ENCODE results near the gene ACACA. TPM values are rescaled to one million over a fixed set of nuclear protein-coding genes. Genes with fewer than 3 reads are reported as not detected.

The ACACA gene
- polyA plus RNA-seq, 4 donors = 7.0 to 30.0 (median 16.6) TPM

GRCh38 chr17:37177254-37177870, 229.3 kb downstream of the ACACA start:
- H3K27me3 ChIP-seq (ENCODE audit: control insufficient read depth in 3 of 3, insufficient read depth in 3 of 3, low read length in 3 of 3) = no peaks in the 10 kb centered on the region
- H3K36me3 ChIP-seq (ENCODE audit: control insufficient read depth in 3 of 3, insufficient read depth in 2 of 3, low read depth in 1 of 3, low read length in 3 of 3) = peaks cover 3 to 9% (median 6%) of the 10 kb centered on the region in 3 donors
- DNase-seq = no peak
- H3K4me3 ChIP-seq (ENCODE audit: low read depth in 1 of 3, low read length in 3 of 3) = no peak overlapping the region
- no peaks in the 10 kb centered on the region for H3K9me3 ChIP-seq (ENCODE audit: control insufficient read depth in 2 of 2, insufficient read depth in 1 of 2, low read depth in 1 of 2, low read length in 1 of 2)
- no peaks in the 10 kb centered on the region for H3K4me1 ChIP-seq (ENCODE audit: control insufficient read depth in 3 of 3, insufficient read depth in 2 of 3, low read depth in 1 of 3, low read length in 2 of 3)
- no peak for FAIRE-seq
- H3K27ac ChIP-seq (ENCODE audit: low read depth in 1 of 3, low read length in 2 of 3) = no peak overlapping the region
- 67 to 70% (median 67%) methylated on average over 5 of the region's 5 CpGs for WGBS, 3 donors

- Histone ChIP-seq H3K36me3 (ENCODE audit: control insufficient read depth in 3 of 3, insufficient read depth in 2 of 3, low read depth in 1 of 3, low read length in 3 of 3) (peaks cover 3 to 9% (median 6%) of the 10 kb centered on the region in 3 donors), H3K27ac (ENCODE audit: low read depth in 1 of 3, low read length in 2 of 3) (no peak overlapping the region), H3K27me3 (ENCODE audit: control insufficient read depth in 3 of 3, insufficient read depth in 3 of 3, low read length in 3 of 3) (no peaks in the 10 kb centered on the region), H3K4me1 (ENCODE audit: control insufficient read depth in 3 of 3, insufficient read depth in 2 of 3, low read depth in 1 of 3, low read length in 2 of 3) (no peaks in the 10 kb centered on the region), H3K9me3 (ENCODE audit: control insufficient read depth in 2 of 2, insufficient read depth in 1 of 2, low read depth in 1 of 2, low read length in 1 of 2) (no peaks in the 10 kb centered on the region), H3K4me3 (ENCODE audit: low read depth in 1 of 3, low read length in 3 of 3) (no peak overlapping the region)
- FAIRE-seq (no peak), DNase-seq (no peak)
Observed at GRCh38 chr17:37176723-37177122, 229.9 kb downstream of the ACACA start.

GRCh38 chr17:37174205-37174604, 232.4 kb downstream of the ACACA start:
- no peak overlapping the region for H3K27ac ChIP-seq (ENCODE audit: low read depth in 1 of 3, low read length in 2 of 3)
- H3K4me3 ChIP-seq (ENCODE audit: low read depth in 1 of 3, low read length in 3 of 3) = no peak overlapping the region
- no peaks in the 10 kb centered on the region for H3K4me1 ChIP-seq (ENCODE audit: control insufficient read depth in 3 of 3, insufficient read depth in 2 of 3, low read depth in 1 of 3, low read length in 2 of 3)
- H3K27me3 ChIP-seq (ENCODE audit: control insufficient read depth in 3 of 3, insufficient read depth in 3 of 3, low read length in 3 of 3) = no peaks in the 10 kb centered on the region
- no peaks in the 10 kb centered on the region for H3K9me3 ChIP-seq (ENCODE audit: control insufficient read depth in 2 of 2, insufficient read depth in 1 of 2, low read depth in 1 of 2, low read length in 1 of 2)
- H3K36me3 ChIP-seq (ENCODE audit: control insufficient read depth in 3 of 3, insufficient read depth in 2 of 3, low read depth in 1 of 3, low read length in 3 of 3) = peaks cover 3 to 4% (median 4%) of the 10 kb centered on the region in 3 donors
- FAIRE-seq (no peak), DNase-seq (peak; percentile 43 to 67)
- WGBS, 3 donors = 83 to 90% (median 89%) methylated on average over 5 of the region's 5 CpGs

- H3K36me3 ChIP-seq (ENCODE audit: control insufficient read depth in 3 of 3, insufficient read depth in 2 of 3, low read depth in 1 of 3, low read length in 3 of 3) = no peaks in the 10 kb centered on the region
- 89 to 97% (median 95%) methylated on average over 2 of the region's 2 CpGs for WGBS, 3 donors
- no peak overlapping the region for H3K4me3 ChIP-seq (ENCODE audit: low read depth in 1 of 3, low read length in 3 of 3)
- no peak overlapping the region for H3K27ac ChIP-seq (ENCODE audit: low read depth in 1 of 3, low read length in 2 of 3)
- no peaks in the 10 kb centered on the region for H3K4me1 ChIP-seq (ENCODE audit: control insufficient read depth in 3 of 3, insufficient read depth in 2 of 3, low read depth in 1 of 3, low read length in 2 of 3)
- H3K27me3 ChIP-seq (ENCODE audit: control insufficient read depth in 3 of 3, insufficient read depth in 3 of 3, low read length in 3 of 3) = no peaks in the 10 kb centered on the region
- no peak for DNase-seq
- H3K9me3 ChIP-seq (ENCODE audit: control insufficient read depth in 2 of 2, insufficient read depth in 1 of 2, low read depth in 1 of 2, low read length in 1 of 2) = no peaks in the 10 kb centered on the region
- FAIRE-seq = no peak
Observed at GRCh38 chr17:37170881-37171425, 235.7 kb downstream of the ACACA start.

- Histone ChIP-seq H3K36me3 (ENCODE audit: control insufficient read depth in 3 of 3, insufficient read depth in 2 of 3, low read depth in 1 of 3, low read length in 3 of 3) (peaks cover 0 to 2% (median 0%) of the 10 kb centered on the region in 3 donors), H3K4me3 (ENCODE audit: low read depth in 1 of 3, low read length in 3 of 3) (no peak overlapping the region), H3K27ac (ENCODE audit: low read depth in 1 of 3, low read length in 2 of 3) (no peak overlapping the region), H3K9me3 (ENCODE audit: control insufficient read depth in 2 of 2, insufficient read depth in 1 of 2, low read depth in 1 of 2, low read length in 1 of 2) (no peaks in the 10 kb centered on the region), H3K4me1 (ENCODE audit: control insufficient read depth in 3 of 3, insufficient read depth in 2 of 3, low read depth in 1 of 3, low read length in 2 of 3) (peaks cover 0 to 2% (median 0%) of the 10 kb centered on the region in 3 donors), H3K27me3 (ENCODE audit: control insufficient read depth in 3 of 3, insufficient read depth in 3 of 3, low read length in 3 of 3) (no peaks in the 10 kb centered on the region)
- 59 to 67% (median 62%) methylated on average over 3 of the region's 3 CpGs for WGBS, 3 donors
- FAIRE-seq = no peak
- DNase-seq = peak in 1 of 2 donors; percentile 3
Observed at GRCh38 chr17:37168731-37169353, 237.8 kb downstream of the ACACA start.

- no peak overlapping the region for H3K4me3 ChIP-seq (ENCODE audit: low read depth in 1 of 3, low read length in 3 of 3)
- no peak for FAIRE-seq
- no peak for DNase-seq
- WGBS, 3 donors = 100% methylated on average over 1 of the region's 1 CpG
- no peaks in the 10 kb centered on the region for H3K9me3 ChIP-seq (ENCODE audit: control insufficient read depth in 2 of 2, insufficient read depth in 1 of 2, low read depth in 1 of 2, low read length in 1 of 2)
- peaks cover 0 to 2% (median 0%) of the 10 kb centered on the region in 3 donors for H3K4me1 ChIP-seq (ENCODE audit: control insufficient read depth in 3 of 3, insufficient read depth in 2 of 3, low read depth in 1 of 3, low read length in 2 of 3)
- no peaks in the 10 kb centered on the region for H3K27me3 ChIP-seq (ENCODE audit: control insufficient read depth in 3 of 3, insufficient read depth in 3 of 3, low read length in 3 of 3)
- no peak overlapping the region for H3K27ac ChIP-seq (ENCODE audit: low read depth in 1 of 3, low read length in 2 of 3)
- H3K36me3 ChIP-seq (ENCODE audit: control insufficient read depth in 3 of 3, insufficient read depth in 2 of 3, low read depth in 1 of 3, low read length in 3 of 3) = peaks cover 0 to 2% (median 0%) of the 10 kb centered on the region in 3 donors
Observed at GRCh38 chr17:37167756-37168155, 238.9 kb downstream of the ACACA start.

- H3K9me3 ChIP-seq (ENCODE audit: control insufficient read depth in 2 of 2, insufficient read depth in 1 of 2, low read depth in 1 of 2, low read length in 1 of 2) = no peaks in the 10 kb centered on the region
Observed at GRCh38 chr17:37164057-37164456, 242.6 kb downstream of the ACACA start.

GRCh38 chr17:37162800-37163199, 243.8 kb downstream of the ACACA start:
- DNase-seq = no peak
- Histone ChIP-seq H3K9me3 (ENCODE audit: control insufficient read depth in 2 of 2, insufficient read depth in 1 of 2, low read depth in 1 of 2, low read length in 1 of 2) (no peaks in the 10 kb centered on the region), H3K4me3 (ENCODE audit: low read depth in 1 of 3, low read length in 3 of 3) (no peak overlapping the region), H3K27me3 (ENCODE audit: control insufficient read depth in 3 of 3, insufficient read depth in 3 of 3, low read length in 3 of 3) (no peaks in the 10 kb centered on the region), H3K36me3 (ENCODE audit: control insufficient read depth in 3 of 3, insufficient read depth in 2 of 3, low read depth in 1 of 3, low read length in 3 of 3) (peaks cover 3 to 6% (median 6%) of the 10 kb centered on the region in 3 donors), H3K27ac (ENCODE audit: low read depth in 1 of 3, low read length in 2 of 3) (no peak overlapping the region), H3K4me1 (ENCODE audit: control insufficient read depth in 3 of 3, insufficient read depth in 2 of 3, low read depth in 1 of 3, low read length in 2 of 3) (peaks cover 0 to 8% (median 0%) of the 10 kb centered on the region in 3 donors)
- 96 to 99% (median 99%) methylated on average over 6 of the region's 6 CpGs for WGBS, 3 donors
- no peak for FAIRE-seq

More at GRCh38 chr17:37164057-37164456, 242.6 kb downstream of the ACACA start:
- Histone ChIP-seq H3K27me3 (ENCODE audit: control insufficient read depth in 3 of 3, insufficient read depth in 3 of 3, low read length in 3 of 3) (no peaks in the 10 kb centered on the region), H3K4me1 (ENCODE audit: control insufficient read depth in 3 of 3, insufficient read depth in 2 of 3, low read depth in 1 of 3, low read length in 2 of 3) (peaks cover 0 to 8% (median 0%) of the 10 kb centered on the region in 3 donors), H3K27ac (ENCODE audit: low read depth in 1 of 3, low read length in 2 of 3) (no peak overlapping the region), H3K4me3 (ENCODE audit: low read depth in 1 of 3, low read length in 3 of 3) (no peak overlapping the region), H3K36me3 (ENCODE audit: control insufficient read depth in 3 of 3, insufficient read depth in 2 of 3, low read depth in 1 of 3, low read length in 3 of 3) (peaks cover 2 to 6% (median 3%) of the 10 kb centered on the region in 3 donors)
- FAIRE-seq (no peak), DNase-seq (no peak)
- 82 to 98% (median 97%) methylated on average over 2 of the region's 2 CpGs for WGBS, 3 donors
